GM19468 (cell line): ENCODE results near the gene VAT1L.
"Not testable (repeated sequence)": the region's sequence is repeated elsewhere in the genome, so short reads cannot be mapped to it uniquely, and the experiment has no call there.

Source experiments
- ATAC-seq: cut with Tn5 transposase; IDR thresholded peaks from one replicate; pipeline ENCODE4 v1.9.1; 2021; ENCODE audit warnings: mild to moderate bottlenecking, moderate library complexity, moderate number of reproducible peaks; ENCODE audit not compliant: unreplicated experiment; ENCODE audit errors: extremely low read depth

The VAT1L gene

DNA sequence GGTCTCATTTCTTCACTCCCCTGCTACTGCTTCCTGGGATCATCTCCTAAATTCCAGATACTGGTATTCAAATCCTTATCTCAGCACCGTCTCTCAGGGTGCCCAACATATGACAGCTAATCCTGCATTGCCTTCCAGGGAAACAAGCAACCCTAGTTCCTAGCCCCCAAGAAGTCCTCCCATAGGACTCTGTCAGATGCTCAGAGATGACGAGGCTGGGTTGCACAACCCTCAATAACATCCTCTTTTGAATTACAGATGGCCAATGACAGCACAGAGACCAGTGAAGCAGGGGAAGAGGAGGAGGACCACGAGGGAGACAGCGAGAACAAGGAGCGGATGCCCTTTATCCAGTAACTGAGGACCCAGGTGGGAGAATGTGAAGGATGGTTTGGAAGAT, 189.0 kb downstream of the VAT1L start:
- no peak for ATAC-seq

DNA sequence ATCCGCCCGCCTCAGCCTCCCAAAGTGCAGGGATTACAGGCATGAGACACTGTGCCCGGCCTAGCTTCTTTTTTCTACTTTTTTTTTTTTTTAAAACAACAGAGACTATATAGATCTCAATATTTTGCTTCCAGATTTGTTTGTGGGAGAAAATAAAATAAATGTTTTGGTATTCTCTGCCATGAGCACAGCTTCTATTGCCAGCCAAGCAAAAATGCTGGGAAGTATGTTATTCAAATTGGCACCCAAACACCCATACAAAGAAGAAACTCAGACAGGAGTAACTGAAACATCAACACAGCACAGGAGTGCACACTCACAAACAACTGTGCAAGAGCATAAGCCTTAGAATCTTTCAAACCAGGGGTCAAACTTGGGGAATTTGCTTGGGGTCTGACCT, 196.7 kb downstream of the VAT1L start:
- ATAC-seq: no peak

DNA sequence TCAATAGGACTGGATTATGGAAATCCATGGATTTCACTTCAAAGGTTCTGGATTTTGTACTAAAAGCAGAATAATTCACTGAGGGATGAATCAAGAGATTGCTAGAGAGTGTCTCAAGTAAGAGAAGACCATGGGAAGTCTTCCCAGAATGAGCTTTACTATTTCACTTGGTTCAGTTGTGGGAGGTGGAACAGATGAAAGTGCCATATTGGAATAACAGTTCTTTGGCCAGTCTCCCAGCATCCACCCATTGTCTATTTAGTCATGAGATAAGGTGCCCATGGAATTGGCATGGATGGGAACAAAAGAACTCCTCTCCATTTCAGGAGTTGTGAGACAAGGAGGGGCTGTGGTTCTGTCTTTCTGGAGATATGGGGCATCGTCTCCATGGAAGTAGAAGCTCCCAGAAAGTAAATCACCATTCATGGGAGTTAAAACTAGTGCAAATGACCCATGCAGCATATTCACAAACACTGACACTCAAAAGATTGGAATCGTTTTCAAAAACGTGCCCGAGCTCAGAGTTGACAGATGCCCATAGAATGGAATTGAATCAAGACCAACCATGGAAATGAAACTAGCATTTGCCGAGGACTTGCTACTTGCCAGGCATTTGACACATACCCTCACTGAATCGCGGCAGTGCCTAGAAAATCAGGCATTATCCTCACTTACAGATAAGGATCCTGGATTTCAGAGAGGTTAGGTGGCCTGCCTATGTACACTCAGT, 197.8 kb downstream of the VAT1L start:
- no peak for ATAC-seq

DNA sequence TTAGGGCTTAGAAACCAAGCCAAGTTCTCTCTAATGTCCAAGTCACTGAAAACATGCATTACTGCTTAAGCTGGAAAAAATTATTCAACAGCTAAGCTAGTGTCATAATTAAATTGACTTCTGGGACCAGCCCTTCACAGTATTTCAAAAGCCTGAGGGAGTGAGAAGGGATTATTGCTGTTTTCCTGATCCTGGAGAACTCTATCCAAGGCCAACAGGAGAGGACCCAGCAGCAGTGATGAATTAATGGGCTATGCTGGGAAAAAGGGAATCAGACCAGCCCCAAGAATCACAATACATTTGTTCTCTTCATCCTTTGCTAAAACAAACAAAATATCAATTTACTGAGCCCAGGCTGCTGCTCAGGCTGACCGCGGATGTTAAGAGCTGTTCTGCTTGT, 199.4 kb downstream of the VAT1L start:
- no peak for ATAC-seq

DNA sequence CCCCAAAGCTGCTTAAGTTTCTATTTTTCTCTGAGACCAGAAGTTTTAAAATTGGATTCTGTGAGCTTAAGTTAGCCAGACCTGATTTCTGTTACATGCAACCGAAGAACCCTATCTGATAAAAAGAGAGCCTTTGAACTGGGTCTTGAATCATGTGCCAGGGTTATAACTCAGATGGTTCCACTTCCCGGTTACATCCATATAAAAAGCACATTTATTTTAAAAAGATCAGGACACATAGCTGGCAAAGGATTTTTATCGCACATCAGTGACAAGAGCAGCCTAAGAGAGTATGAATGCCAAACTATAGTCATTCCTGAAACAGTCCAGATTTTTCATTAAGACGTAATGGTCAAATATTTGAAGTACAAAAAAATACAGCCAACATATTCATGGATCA, 201.5 kb downstream of the VAT1L start:
- no peak for ATAC-seq

DNA sequence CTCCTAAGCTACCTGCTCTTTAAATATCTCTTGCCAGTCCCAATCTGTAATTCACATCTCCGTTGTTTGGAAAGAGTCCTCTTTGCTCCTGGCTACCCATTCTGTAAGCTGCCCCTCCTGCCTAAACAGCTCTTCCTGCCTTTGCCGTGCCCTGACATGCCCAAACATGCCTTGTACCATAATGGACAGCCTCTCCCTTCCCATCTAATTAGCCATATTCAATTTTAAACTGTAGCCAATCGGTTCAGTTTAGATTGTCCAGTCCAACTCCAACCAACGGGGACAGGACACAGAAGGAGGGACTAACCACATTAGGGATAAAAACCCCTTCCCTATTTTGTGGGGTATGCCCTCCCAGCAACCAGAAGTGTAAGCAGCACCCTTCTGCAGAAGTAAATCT, 203.3 kb downstream of the VAT1L start:
- ATAC-seq: no peak

DNA sequence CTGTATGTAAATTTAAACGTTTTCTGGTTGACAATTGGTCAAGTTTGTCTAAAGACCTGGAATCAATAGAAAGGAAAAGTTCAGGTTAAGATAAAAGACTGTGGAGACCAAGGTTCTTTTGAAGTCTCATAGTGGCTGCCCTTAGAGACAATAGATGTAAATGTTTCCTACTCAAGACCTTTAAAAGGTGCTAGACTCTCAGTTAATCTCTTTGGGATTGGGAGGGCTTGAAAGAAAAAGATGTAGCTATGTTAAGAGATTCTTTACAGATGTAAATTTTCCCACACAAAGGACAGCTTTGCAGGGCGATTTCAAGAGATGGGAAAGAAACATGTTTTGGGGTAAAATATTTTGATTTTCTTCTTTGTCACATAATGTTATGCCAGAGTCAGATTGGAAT, 204.0 kb downstream of the VAT1L start:
- ATAC-seq: not testable (repeated sequence)

DNA sequence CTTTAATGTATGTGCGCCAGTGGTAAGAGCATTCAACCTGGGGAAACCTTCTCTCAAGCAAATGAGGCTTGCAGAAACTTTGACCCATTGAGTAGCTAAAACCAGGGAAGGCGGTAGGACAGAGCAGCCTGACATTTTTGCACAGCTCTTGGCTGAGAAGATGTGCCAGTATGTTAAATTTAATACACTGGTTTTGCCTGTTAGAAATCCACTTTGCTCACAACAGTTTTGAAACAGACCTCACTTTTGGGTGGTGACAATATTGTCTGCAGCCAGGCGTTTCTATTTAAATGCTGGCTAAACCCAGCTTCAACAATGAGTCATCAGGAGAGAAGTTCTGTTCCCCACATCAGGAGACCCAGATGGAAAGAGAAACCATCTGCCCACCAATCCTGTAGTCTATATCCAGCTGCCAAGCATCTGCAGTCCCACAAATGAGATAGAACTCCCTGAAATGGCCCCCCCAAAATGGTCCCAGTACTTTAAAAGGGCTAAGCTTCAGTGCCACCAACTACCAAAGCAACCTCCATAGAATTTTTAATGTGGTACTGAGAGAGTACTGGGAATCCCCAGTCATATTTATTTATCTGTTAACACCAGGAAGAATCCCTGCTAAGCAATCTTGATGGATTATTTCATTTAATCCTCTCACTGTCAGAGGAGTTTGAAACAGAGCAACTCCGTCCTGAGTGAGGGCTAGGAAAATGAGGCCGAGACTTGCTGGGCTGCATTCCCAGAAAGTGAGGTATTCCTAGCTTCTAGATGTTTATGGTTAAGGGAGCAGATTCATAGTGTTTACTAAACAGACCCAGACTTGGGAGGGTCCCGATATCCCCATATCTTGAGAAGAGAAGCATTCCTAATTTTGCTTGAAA, 205.0 kb downstream of the VAT1L start:
- no peak for ATAC-seq

DNA sequence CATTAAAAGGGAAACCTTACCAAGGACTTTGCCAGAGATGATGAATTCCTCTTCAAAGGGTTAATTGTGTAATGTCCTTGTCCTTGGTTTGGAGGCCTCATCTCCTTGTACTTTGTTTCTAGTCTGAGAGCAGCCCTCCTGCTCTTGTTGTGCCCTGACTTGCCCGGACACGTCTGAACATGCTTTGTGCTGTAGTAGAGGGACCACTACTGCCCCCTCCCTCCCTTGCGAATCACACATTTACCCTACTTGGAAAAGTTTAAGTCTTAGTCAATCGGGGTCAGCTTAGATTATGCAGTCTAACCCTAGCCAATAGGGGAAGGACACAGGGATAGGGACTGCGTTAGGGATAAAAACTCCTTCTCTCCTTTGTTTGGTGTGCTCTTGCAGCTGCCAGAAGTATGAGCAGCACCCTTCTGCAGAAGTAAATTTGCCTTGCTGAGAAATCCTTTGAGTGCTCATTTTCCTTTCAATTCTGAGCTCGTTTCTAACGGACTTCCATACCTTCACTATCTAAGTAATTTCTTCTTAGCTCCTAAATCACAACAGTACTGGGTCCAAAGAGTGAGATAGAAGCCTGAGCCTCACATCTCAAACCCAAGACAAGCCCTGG, 207.6 kb downstream of the VAT1L start:
- ATAC-seq: no peak

DNA sequence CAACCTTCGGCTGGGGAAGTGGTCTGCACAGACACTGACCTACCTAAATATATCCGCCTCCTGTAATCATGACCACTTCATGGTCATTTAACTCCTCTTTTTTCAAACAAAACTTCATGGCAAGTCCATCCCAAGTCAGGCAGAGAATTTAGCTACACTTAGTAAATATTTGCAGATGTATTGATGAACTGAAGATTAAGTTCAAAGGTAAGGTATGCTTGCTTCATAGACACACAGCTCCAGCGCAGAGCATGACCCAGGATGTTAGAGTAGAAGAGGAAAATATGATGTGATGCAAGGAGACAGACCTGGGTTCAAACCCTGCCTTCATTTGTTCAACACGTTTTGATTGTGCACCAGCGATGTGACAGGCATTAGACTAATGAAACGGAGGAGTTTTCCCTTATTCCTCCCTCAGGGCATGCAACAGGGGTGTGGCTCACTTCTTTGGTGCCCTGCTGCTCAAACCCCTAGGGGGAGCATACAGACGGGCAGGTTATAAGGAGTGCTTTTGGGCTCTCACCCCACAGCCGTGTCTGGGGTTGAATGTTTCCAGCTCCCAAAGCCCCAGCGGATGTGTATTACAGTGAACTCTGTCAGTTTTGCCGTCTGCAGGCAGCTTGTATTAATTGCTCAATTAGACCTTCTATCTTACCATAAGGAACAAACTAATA, 210.1 kb downstream of the VAT1L start:
- ATAC-seq: no peak

DNA sequence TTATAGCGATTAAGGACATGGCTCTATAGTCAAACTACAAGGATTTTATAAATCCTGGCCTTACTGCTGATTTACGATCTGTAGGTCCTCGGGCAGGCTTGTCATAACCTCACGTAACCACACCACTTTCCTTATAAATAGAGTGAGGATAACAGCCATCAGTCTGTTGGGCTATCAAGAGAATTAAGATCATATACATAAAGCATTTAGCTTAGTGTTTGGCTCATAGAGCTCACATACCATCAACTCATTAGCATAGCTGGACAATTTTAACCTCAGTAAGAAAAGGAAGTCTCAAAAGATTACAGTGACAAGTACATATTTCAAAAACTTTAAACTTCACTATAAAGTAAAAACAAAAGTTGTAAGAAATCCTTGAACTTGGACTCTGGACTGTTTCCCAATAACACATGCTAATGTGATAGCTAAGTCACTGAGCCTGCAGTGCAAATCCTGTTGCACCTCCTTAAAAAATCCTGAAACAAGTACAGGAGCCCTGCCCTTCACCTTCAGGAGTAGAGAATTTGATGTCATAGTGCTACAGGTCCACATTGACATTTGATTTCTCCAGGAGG, 213.2 kb downstream of the VAT1L start:
- no peak for ATAC-seq

DNA sequence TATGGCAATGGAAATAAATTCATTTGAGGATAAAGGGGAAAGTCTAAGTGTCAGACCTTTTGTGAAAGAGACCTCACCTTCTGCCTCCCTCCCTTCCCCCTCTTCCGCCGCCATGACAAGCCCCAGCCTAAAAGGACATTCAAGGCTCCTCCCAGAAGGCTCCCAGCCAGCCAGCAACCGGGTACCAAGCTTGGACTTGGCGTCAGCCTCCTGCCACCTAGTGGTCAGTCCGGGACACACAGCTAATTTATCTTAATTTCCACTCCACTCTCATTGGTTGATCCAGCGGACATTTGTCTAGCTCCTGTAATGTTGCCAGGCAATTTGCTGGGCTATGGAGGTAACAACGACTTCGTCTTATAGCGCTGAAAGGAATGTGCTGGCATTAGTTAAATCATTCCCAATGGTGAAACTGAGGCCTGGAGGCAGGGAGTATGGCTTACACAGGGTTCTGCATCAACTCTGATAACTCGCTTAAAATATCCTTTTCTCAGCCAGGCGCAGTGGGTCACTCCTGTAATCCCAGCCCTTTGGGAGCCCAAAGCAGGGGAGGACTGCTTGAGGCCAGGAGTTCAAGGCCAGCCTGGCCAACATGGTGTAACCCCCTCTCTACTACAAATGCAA, 214.7 kb downstream of the VAT1L start:
- peak; percentile 93 for ATAC-seq

DNA sequence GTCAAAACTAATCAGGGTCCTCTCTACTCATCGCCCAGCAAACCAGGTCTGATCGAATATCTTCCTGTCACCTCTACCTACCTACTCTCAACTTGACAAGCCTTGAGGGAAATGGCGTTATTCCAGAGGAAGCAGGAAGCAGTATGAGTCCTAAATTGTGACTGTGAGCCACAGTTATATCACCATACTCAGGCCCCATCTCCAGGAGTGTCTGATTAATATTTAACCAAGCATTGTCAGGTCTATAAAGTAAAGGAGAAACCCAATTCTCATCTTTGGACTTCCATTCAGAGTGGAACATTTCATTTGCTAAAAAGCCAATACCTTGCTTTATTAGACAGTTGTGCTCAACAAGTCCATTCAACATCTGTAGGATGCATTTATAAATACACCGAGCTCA, 216.2 kb downstream of the VAT1L start:
- no peak for ATAC-seq

DNA sequence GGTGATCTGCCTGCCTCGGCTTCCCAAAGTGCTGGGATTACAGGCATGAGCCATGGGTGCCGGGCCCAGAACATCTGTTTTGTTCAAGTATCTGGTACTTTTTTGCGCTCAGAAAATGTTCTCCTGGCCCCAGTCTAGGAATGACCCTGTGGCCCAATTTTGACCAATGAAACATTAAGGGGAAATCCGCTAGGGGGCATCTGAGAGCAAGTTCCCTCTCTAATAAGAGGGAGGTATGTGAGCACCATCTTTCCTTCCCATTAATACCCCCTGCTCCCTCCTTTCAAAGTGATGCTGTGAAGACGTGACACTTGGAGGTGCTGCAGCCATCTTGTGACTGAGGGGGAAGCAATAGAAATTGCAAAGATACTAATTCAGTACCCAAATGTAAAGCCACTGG, 217.5 kb downstream of the VAT1L start:
- no peak for ATAC-seq

DNA sequence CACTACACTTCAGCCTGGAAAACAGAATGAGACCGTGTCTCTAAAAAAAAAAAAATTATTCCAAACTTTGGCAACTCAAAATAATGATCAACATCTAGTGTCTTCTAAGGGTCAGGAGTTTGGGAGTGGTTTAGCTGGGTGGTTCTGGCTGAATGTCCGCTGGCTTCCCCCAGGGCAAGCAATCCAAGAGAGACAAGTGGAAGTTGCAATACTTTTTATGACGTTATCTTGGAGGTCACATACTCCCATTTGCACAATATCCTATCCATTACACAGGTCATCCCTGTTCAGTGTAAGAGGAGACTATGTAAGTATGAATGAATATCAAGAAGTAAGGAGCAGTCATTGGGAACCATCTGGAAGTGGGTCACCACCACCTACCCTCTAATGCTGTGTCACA, 218.8 kb downstream of the VAT1L start:
- ATAC-seq: no peak

DNA sequence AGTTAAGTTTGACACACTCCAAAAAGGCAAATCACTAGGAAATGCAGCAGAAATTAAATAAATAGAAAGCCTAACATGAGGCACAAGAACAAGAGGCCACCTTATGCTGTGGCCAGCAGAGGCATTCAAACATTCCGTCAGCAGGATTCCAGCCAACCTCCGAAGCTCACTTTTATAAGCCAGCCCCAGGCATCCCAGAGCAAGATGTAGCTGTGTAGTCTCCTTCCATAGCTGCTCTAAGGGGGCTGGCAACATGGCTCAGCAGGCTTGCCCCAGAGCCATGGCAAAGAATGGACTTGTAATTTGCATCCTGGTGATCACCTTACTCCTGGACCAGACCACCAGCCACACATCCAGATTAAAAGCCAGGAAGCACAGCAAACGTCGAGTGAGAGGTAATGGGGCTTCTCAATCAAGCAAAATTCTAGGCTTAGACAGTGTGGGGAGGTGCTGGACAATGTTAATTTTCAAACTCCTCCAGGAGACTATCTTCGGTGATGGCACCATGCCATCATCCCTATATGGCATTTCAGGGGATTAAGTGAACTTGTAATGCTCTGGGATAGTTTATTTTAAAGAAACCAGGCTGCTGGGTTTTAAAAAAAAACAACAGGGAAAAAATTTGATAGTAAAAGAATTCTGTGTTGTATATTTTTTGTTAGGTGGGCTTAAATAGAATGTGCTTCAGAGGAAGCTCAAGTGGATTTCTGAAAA, 234.1 kb downstream of the VAT1L start, which contains the start of gene CLEC3A:
Gene CLEC3A, plus strand, starts transcription at position 202 of the 714 bp plus-strand sequence. Its CDS starts 79 bp downstream, at position 281.
- ATAC-seq: no peak

DNA sequence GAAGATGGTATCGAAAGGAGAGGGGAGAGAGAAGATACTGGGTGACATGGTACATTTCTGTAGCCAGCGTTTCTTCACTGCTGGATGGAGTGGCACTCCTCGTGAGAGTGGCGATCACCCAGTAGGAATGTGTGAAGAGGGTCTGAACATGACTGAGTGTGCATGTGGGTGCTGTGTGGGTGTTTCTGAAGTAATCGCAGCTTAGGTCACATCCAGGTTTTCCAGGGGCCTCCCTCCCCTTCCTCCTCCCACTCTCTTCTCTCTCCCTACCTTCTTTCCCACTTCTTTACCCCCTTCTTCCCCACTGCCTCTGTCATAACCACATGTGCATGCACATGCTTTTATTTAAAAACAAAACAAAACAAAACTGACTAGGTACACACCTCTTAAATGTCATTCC, 235.8 kb downstream of the VAT1L start:
- ATAC-seq: no peak

DNA sequence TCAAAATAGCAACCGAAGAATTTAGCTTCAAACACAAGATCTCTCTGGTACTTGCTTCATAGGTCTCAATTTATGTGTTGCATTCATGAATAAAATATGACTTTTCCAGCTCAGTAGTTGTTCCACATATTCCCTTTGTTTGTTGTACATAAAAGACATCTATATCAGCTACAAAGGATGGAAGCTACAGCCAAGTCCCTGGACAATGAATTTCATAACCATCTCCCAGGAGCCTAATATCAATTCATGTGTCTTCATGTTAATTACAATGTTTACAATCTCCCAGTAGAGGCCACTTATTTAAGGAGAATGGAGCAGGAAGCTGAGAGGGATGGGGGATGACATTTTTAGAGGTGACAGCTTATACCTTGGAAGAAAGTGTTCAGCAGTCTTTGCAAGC, 237.3 kb downstream of the VAT1L start:
- no peak for ATAC-seq

DNA sequence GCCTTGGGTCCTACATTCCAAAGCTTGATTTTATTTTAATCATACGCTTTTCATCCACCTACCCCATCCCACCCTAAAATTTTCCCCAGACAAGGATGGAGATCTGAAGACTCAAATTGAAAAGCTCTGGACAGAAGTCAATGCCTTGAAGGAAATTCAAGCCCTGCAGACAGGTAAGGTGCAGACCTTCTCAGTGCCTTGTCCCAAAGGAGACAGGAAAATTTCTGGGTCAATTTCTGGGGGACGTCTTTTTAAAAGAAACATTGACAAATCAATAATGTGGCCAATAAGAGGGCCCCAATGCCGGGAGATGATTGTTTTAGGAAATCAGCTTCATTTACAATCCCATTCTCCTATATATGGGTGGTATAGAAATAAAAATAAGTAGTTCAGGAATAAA, 239.7 kb downstream of the VAT1L start:
- no peak for ATAC-seq
